ENCODE measurements around the gene EHD1. TPM values are rescaled to one million over a fixed set of nuclear protein-coding genes. Genes with fewer than 3 reads are reported as not detected.

The EHD1 gene
- total RNA-seq, 1 experiment from 2014 or later, result 57.9 TPM

DNA sequence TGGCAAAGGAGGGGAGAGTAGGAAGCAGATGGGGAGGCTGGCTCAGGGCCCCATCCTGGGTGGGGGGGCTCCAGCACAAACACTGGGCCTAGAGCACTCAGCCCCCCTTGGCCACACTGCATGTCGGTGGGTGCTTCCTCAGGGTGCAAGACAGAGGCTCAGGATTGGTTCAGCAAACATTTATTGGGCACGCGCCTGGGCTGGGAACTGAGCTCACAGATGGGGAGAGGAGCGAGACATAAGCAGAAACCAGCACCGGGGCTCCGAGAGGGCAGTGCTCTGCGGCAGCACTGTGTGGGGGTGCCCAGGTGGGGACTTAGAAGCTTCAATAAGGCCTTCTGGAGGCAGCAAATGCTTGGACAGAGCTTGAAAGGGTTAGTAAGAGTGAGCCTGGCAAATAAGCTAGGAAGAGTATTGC is 12.1 kb upstream of the EHD1 start:
- no peak for DNase-seq (ENCODE audit: low read depth)

DNA sequence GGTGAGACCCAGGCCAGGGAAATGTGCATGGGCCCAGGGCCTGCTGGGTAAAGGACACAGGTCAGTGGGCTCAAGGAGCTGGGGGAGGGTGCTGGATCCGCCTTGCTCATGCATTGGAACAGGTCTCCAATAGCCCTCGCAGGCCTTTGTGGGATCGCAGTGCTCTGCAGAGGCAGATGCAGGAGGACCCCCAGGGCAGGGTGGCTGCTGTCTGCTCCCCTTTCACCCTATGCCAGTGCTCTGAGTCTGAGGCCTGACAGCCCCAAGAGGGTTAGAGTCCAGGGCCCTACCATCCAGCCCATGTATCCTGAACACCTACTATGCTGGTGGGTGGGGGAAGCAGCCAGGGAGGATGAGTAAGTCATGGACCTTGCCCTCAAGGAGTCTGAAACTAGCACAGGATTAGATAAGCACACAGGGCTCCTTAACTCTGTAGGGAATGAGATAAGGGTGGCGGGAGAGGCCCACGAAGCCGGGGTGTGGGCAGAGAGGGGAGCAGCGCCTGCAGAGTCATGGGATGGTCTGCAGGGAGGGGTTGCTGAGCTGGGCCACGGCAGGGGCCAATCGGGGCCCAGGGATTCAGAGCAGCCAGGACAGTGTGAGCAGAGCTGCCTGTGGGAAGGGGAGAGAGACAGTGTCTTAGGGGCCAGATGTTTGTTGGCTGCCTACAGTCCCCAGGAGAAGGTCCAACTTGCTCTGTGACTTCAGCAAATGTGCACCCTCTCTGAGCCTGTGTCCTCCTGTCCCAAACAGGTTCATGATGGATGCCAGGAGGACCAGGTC is 10.5 kb upstream of the EHD1 start:
- DNase-seq (ENCODE audit: low read depth), result peak; percentile 28

DNA sequence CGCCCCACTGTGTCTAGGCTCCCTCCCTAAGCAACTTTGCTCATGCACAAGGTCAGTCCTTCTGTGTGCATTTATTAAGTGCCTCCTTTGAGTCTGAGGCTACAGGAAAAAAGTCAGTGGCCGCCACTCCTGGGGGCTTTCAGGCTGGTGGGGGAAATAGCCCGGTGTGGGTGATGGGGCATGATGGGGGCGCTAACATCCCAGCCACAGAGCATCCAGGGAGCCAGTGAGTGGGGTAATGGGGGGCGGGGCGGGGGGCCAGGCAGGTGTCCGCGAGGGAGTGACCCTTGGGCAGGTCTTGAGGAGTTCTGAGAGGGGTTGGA is 9.9 kb upstream of the EHD1 start:
- DNase-seq (ENCODE audit: low read depth), result no peak

DNA sequence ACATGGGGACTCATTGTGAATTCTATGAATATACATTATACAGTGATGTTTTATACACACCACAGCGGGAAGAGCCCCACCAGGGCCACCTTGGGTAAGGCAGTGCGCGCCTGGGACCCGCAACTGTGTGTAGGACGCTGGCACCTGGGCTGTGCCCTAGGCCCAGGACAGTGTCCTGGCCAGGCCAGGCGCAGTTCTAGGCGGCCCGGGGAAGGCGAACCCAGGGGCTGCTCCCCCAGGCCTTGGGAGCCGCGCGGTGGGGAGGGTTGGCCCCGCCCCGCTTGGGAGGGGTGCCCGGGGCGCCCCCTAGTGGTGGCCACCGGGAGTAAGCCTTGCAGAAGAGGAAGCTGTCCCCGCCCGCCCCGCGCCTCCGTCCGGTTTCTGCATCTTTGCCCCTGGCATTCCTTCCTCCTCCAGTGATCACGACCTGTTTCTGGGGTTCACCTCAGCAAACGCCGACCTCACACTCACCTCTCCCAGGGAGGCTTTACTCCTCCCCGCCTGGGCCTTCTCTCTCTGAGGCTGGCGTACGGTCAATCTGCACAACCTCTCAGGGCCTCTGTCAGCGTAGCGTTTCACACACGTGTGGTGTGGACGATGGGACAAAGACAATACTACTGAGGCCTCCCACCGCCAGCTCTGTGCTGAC is 9.5 kb upstream of the EHD1 start:
- peak; percentile 47 for DNase-seq (ENCODE audit: low read depth)

DNA sequence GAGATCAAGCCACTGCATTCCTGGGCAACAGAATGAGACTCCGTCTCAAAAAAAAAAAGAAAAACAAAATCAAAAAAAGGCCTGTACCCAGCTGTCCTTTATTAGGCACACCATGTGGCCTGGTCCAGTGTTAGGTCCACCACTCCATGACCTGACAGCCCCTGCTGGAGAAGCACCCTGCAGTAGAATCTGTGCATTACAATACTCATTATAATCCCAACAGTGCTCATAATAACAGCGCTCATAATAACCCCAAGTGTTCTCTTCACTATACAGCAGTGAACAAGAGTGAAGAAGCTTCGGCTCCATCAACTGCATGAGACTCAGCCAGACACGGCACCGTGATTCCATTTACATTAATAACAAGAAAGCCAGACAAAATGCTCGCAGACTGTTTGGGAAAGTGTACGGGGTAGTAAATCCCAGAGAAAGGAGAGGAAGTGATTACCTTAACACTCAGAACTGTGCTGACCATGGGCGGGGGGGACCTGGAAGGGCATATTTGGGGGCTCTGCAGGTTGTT is 8.9 kb upstream of the EHD1 start:
- DNase-seq (ENCODE audit: low read depth), result no peak

DNA sequence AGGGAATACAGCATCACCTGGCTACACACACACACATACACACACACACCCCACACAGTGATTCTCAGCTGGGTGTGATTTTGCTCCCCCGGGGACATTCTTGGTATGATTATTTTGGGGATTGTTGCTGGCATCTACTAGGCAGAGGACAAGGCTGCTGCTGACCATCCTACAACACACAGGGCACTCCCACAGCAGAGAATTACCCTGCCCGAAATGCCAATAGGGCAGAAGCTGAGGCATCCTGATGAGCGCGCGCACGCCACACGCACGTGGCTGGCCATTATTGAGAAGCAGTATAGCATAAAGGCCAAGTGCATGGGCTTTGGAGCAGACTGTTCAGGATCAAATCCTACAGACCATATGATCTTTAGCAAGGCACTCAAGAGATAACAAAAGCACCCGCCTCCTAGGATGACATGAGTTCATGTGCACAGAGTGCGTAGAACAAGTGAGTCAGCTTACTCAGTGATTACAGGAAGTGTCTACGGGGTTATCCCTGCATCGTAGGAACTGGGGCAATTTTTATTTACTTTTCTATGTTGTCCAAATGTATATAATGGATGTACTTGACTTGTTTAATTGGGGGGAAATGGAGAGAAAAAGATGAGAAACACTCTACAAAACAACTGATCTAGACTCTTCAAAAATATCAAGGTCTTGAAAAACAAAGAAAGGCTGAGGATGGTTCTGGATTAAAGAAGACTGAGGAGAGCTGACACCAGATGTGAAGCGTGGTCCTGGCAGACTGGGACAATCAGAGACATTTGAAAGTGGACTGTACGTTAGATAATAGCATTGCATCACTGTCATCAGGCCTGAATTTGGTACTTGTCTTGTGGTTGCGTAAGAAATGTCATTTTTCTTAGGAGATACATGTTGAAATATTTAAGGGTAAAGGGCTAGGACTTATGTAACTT is 7.2 kb upstream of the EHD1 start:
- peak; percentile 44 for DNase-seq (ENCODE audit: low read depth)

DNA sequence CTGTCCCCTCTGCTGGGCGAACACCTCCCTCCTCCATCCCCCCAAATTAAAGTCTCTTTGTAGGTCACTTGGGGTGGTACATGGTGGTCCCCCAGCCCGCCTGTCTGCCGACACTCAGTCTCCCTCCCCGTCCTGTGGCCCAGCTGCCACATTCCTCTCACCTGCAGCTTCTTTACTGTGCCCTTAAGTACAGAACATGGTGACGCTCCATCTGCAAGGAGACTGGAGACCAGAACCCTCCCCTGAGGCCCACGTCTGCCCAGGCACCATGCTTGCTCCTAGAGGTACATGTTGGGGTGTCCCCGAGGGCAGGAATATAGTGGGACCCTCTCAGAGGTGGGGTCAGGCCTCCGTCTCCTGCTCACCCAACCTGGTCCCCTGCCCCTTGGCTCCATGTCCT is 5.6 kb upstream of the EHD1 start:
- no peak for DNase-seq (ENCODE audit: low read depth)

DNA sequence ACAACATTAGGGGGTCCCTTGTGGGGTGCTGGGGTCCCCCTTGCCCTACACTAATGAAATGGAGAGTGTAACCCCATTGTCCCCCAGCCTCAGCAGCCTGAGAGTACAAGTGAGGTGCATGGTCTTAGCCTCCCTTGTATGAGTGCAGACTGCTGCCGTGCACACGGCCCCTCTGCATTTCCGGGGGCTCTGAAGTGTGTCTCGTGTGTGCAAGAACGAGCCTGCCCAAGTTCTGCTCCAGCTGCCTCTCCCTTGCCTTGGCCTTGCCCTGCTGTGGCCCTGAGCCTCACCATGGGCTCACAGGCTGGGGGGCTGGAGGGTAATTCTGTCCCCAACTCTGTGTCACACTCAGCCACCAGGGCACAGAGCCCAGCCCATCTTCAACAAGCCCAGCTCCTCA is 5.2 kb upstream of the EHD1 start:
- no peak for DNase-seq (ENCODE audit: low read depth)

DNA sequence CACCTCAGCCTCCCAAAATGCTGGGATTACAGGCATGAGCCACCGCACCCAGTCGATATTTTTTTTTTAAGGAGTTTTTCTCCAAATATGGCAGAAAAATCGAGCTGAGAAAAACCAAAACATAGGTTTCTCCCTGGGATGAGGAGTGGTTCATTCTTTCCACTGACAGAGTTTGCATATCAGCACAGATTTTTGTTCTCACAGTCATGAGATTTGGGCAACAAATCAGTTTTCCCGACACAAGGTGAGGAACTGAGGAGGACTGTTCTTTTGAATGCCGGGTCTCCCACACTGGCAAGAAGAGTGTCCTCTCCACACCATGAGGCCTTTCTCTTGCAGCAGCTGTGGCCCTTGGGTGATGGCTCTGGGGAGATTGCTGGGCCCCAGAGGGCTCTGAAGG is 3.8 kb upstream of the EHD1 start:
- no peak for DNase-seq (ENCODE audit: low read depth)

DNA sequence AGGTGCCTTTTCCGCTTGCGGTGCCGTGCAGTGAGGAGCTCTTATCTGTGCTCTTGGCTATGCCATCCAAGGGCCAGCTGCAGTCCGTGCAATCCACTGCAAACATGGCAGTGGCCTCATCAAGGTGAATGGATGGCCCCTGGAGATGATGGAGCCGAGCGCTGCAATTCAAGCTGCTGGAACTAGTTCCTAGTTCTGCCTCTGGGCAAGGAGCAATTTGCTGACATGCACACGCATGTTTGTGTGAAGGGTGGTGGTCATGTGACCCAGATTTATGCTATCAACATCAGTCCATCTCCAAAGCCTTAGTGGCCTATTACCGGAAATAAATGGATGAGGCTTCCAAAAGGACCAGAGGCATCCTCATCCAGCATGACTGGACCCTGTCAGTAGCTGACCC is 3.1 kb upstream of the EHD1 start:
- DNase-seq (ENCODE audit: low read depth), result no peak

DNA sequence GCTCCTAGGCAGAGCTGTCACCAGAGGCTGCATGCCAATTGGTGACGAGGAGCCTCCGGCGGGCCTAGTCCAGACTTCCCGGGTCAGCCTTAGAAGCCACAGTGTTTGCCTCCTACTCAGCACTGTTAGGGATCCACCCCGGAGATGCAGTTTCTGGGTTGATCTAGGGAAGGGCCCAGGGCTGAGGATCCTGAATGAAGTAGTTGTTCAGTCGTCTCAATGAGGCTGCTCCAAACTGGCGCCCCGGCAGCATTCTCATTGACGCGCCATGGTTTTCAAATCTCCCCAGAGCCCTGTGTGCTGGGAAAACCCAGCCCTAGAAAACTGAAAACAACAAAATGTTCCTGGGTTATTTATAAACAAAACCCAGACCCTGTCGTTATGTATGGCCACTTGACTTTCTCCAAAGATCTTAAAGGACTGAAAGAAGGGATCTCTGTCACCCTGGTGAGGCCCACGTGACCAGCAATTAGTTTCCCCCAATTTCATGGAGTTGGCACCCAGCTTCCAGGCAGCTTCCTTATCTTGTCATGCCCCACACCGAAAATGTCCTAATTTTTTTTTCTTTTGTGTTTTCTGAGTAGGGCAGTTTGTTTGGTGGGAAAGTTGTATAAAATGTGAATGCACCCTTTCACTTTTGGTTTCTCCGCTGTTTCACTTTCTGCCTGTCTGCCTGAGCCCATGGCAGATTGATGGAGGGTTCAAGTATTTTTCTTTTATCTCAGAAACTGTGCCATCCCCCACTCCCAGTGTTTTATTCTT is 2.0 kb upstream of the EHD1 start:
- DNase-seq (ENCODE audit: low read depth), result no peak

DNA sequence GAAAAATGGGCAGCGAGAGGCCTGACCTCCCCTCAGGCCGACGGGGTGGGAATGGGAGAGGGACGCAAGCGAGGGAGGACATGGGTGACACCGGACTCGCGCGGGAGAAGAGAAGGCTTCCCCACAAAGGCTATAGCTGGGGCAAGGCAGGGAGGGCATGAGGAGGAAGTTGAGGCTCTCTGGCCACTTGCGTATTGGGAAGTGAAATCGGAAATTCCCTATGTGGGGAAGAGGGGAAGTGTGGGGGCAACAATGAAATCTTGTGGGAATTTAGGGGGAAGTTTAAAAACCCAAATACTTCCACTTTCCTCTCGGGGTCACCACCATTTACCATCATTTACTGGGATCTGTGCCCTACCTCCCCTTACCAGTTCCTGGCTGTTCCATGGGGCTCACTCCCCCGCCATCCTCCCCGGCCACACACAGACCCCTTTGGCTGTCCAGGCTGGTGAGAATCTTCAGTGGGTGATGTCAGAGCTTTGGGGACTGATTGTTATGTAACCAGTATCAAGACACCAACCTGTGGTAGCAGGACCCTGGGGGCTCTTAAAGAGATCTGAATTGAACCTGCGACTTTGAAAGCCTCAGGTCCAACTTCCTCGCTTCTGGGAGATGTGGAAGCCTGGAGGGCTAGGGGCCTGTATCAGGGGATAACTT is 951 bp upstream of the EHD1 start:
- DNase-seq (ENCODE audit: low read depth), result no peak

DNA sequence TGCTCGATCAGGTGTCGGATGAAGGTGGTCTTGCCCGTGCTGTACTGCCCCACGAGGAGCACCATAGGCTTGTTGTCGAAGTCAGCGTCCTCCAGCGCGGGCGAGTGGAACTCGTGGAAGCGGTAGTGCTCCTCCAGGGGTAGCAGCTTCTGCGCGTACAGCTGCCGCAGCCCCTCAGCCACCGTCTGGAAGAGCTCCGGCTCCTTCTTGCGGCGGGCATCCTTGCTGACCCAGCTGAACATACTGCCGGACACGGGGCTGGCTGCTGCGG is 263 bp downstream of the EHD1 start:
- no peak for DNase-seq (ENCODE audit: low read depth)

DNA sequence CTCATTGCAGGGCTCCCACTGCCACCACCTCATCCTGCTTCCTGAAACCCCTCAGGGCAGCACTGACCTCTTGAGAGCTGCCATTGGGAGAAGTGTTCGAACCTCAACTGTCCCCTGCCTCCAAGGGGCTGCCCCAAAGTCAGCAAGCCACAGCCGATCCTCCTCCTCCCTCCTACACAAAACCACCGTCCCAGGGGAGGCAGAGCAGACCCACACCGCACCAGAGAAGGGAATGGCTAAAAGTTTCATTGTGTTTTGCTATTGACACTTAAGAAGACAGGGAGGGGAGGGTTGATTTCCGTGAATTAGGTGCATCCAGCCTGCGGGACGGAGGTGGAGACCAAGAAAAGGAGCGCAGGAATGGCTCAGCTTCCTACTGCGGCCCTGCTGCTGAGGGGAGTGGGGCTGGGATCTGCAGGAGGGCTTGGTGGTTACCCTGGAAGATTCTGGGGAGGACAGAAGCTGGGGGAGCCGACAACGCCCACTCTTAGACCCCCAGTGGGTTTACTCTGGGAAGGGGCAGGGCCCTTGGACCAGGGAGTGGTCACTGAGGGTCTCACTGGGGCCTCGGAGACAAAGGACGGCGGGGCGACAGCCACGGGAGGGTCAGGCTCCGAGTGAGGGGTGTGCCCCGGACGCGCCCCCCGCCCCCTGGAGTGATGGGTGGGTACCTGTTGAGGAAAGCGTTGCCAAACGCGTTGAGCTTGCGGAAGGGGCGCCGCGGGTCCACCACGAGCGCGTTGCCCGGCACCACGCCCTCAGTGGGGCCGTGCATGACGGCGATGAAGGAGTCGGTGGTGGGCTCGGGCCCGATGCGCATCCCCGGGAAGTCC is 815 bp downstream of the EHD1 start:
- DNase-seq (ENCODE audit: low read depth), result no peak

DNA sequence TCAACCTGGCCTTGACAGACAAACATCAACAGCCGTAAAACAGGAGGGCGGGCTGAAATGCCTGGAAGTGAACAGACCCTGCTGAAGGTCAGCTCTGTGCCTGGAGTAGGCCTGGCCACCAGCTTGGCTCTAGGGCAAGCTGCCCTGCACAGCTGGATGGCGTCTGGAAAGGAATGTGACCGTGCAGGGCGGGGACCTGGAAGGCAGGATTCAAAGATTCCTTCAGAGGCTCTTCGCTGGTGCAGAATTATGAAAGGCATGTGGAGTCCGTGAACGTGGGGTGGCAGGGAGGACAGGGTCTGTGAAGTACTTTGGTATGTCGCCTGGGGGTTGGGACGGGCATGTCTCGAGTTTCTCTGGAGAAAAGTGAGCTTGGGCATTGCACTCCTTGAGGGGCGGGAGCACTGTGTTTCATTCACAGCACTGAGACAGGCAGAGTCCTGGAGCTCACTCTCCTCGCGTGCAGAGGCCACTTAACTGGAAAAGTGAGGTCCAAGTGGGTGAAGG is 1.5 kb downstream of the EHD1 start:
- peak; percentile 82 for DNase-seq (ENCODE audit: low read depth)

DNA sequence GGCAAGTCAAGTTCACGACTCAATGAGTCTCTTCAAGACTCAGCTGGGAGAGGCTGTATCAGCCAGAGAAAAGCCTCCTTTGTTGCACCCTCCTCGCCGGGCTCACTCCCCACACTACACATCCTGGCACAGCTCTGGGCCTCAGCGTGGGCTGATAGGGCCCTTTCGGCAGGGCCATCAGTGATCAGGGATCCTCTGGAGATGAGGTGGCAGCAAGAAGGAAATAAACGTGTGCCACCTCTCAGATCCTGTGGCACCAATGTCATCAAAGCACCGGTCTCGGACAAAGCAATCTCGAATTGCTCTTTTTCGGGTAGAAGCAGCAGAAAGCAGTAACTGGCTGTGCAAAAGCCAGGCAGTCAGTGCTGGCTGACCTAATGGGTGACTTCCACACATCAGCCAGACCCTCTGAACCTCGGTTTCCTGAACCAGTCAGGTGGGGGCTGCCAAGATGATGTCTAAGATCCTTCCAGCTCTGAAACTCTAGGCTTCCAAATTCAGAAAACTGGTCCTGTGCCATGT is 2.1 kb downstream of the EHD1 start:
- no peak for DNase-seq (ENCODE audit: low read depth)

DNA sequence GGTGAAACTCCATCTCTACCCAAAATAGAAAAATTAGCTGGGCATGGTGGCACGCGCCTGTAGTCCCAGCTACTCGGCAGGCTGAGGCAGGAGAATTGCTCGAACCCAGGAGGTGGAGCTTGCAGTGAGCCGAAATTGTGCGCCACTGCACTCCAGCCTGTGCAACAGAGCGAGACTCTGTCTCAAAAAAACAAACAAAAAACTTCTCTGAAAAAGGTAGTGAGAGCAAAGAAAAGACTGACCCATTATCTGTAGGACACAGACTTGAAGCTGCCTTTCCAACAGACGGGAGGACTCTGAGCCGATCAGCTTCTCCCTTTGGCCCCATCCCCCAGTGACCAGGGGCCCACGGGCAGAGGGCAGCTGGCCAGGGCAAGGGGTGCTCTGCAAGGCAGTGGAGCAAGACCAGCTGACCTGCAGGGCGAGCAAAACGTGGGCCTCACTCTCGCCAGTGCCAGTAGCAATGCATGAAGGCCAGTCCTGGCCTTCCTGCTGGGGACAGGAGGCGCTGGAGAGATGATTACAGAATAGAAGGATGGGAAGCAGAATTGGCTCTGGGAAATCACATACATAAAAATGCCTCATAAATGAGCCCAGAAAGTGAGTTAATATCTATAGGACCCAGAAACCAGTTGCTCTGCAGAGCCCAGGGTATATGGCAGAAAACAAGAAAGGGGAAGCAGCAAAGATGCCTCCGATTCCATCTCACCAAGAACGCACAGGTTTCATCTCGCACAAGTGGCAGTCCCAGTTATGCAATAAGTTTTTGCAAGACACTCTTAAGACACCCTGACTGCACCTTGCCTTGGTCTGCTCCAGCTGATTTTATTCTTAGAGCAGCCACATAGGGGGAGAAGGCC is 2.8 kb downstream of the EHD1 start:
- no peak for DNase-seq (ENCODE audit: low read depth)

DNA sequence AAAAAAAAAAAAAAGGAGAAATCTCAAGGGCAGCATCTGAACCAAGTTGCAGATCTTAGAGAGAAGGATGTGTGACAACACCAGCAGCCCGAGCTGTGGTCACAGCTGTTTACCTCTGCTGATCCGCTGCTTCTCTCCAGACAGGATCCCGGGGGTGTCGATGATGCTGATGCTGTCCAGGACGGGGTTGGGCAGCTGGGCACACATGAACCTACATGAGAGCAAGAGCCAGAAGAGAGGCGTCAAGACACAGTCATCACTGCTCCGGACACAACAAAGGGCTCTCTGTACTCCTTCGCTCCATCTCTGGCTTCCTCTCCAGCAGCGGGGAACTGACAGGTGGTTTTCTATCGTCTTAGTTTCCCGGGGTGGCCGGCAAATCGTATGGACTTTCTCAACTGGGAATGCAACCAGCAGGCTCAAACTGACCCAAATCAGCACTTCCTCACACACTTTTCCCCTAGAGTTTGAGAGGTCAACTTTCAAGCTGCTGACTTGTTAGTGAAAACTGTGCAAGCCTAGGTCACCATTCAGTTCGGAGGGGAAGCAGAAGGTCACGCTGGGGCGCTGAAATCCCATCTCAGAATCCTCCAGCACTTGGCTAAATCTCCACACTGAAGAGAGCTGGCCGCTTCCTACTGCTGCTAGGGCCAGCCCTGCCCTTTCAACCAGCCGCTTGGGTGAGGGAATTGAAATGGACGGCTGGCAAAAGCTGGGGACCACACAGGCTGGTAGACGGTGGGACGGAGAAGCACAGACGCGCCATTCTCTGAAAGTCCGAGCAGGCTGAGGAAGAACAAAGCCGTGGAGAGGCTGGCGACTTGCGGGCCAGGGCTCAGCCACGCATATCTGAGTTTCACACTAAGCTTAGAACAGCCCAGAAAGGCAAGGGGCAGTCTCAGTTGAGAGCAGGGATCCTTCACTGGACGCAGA is 3.8 kb downstream of the EHD1 start:
- DNase-seq (ENCODE audit: low read depth), result no peak
